Activated naive CD4-positive, alpha-beta T cell (primary cell): ENCODE measurements around the gene KCTD10.
"Not testable (repeated sequence)": the region's sequence is repeated elsewhere in the genome, so short reads cannot be mapped to it uniquely, and the experiment has no call there.

Experiments
- DNase-seq, 4 experiments: peaks; one replicate each; lab custom pipeline; 2025; lab: John Stamatoyannopoulos, UW

KCTD10 gene

DNA sequence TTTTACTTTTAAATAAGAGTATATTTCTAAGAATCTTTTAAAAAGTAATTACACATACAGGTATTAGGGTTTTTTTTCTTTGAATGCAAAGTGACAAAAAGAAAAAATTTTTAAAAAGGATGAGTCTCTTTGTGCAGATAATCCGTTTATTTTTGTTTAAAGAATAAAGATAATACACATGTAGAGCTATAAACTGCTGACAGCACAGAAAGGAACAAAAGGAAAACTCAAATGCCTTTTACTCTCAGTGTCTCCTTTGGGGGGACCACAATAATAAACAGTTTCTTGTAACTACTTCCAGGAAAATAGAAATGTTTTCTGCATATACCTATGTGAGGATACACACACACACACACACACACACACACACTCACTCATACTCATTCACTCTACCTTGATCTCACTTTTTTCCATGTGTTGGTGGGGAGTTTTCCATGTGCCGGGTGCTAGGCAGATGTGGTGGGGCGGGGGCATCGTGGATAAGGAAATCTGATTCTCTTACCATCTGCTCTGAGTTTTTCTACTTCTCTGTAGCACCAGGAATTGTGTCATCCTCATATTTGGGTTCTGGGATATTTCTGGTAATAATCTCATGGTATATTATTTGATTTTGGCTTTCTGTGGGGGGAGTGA is 58.1 kb downstream of the KCTD10 start:
- no peak for DNase-seq

DNA sequence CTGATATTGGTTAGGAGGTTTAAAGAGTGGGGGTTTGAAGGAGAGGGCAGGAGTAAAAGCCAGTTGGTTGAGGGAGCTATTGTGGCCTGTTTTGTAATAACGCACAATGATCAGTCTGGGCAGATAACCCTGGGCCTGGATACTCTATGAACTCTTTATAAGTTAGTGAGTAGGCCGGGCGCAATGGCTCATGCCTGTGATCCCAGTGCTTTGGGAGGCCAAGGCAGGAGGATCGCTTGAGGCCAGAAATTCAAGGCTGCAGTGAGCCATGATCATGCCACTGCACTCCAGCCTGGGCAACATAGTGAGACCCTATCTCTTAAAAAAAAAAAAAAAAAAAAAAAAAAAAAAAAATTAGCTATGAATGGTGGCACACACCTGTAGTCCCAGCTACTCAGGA is 71.0 kb downstream of the KCTD10 start:
- DNase-seq: not testable (repeated sequence)

DNA sequence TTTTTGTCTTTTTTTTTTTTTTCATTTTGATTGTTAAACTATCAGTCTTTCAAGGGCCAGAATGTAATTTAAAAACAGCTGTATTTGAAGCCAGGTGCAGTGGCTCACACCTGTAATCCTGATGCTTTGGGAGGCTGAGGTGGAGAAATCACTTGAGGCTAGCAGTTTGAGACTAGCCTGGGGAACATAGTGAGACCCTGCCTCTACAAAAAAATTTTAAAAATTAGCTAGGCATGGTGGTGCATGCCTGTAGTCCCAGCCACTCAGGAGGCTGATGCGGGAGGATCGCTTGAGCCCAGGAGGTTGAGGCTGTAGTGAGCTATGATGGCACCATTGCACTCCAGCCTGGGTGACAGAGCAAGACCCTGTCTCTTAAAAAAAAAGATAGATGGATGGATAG is 72.3 kb downstream of the KCTD10 start:
- not testable (repeated sequence) for DNase-seq
